SW480 (cell line): ENCODE results near the gene ZNF783.

Source experiments
- DNase-seq: peaks from one replicate; pipeline ENCODE4 v3.0.0-alpha.2; 2016; ENCODE audit warnings: low spot score

ZNF783 gene

DNA sequence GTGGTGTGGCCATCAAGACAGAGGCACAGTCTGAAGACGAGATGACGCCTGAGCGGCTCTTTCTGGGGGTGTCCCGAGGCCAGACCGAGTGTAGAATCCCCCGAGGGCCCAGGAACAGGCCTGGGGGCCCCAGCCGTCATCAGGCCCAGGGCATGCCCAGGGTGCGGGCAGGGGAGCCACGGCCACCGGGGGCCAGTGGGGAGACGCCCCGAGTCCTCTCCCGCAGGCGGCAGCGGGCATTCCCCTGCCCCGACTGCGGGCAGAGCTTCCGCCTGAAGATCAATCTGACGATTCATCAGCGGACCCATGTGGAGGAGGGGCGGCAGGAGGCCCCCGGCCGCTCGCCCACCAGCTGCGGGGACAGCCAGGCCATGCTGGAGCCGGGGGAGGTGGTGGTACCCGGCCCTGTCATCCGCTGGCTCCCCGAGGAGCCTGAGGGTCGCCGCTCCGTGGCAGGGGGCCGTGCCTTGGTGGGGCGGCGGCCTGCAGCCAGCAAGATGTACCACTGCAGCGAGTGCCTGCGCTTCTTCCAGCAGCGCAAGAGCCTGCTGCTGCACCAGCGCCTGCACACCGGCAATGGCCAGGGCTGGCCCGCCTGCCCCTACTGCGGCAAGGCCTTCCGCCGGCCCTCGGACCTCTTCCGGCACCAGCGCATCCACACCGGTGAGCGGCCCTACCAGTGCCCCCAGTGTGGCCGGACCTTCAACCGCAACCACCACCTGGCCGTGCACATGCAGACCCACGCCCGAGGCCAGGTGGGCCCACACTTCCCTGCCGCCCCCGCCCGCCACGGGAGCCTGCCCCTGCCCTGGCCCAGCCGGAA lies 19.7 kb downstream of the ZNF783 start:
- DNase-seq, result no peak

DNA sequence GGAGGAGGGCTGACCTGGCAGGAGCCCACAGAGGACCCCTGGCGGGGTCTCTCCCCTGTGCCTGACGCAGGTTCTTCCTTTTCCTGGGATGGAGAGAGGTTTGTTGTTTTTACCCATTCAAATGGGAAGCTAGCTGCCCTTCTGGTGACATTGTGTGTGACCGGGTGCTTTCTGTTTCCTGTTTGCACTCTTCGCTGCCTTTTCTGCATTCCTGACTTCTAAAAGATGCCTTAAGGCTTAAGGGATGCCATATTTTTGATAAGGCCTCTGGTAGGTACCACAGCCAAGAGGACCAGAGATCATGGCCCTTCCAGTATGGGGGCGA lies 20.3 kb downstream of the ZNF783 start:
- DNase-seq, result no peak

DNA sequence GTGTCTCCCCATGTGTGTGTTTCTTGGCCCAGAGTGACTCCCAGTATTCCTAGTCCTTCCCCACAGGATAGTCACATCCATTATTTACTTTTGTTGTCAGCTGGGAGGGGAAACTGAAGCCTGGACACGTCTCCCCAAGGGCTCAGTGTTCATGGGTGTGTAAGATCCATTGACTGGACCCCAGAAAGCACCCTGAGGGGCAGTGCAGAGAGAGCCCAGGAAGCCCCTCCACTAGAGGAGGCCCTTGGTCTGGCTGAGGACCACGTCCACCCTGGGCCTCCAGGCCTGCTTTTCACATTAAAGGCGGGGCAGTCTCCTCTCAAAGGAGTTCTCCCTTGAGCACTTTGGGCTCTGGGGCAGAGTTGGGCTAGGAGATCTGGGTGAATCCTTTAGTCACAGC lies 21.3 kb downstream of the ZNF783 start:
- DNase-seq, result no peak

DNA sequence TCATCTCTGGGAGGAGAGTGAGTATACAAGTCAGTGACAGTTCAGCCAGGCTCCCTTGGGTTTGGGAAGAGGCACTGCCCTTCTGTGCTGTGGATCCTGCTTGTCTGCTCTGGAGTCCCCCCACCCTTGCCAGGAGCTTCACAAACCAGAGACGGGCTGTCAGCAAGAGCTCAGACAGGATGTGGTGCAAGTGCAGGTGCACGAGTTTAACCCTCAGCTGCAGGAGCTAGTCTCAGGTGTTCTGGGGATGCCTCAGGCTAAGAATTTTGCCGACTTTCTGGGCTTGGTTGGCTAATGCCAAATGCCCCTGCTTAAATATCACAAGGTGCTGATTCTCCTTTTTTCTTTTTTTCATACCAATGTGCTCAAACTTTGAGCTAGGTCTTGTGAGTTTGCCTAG lies 22.3 kb downstream of the ZNF783 start:
- DNase-seq, result no peak

DNA sequence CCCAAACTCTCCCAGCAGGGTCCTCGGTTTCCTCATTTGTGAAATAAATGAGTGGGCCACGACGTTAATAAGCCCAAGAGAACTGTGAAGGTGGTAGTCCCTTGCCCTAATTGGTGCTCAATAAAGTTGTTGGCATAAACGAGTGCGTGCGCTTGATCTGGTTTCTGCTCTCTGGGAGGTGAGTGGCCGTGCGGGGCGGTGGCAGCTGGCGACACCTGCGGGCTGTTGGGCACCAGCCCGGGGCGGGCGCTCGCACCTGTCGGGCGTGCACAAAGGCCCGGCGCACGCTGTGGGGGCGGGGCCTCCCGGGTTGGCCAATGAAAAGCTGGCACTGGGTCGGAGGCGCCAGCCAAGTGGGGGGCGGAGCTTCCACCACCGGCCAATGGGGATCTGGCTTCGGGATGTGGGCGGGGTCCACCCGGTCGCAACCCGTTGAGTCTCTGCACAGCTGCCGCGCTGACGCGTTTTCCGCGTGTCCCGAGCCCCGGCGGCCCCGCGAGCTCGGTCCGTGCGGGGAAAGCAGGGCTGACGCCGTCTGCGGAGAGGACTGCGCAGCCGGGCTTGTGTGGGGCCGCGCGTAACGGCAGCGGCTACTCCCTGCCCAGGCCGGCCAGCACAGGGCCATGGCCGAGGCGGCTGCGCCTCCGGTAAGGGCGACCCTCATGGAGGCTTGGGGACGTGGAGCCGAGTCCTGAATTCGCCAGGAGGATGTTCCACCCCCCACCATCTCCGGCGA lies 23.0 kb downstream of the ZNF783 start:
- DNase-seq, result peak; percentile 89

DNA sequence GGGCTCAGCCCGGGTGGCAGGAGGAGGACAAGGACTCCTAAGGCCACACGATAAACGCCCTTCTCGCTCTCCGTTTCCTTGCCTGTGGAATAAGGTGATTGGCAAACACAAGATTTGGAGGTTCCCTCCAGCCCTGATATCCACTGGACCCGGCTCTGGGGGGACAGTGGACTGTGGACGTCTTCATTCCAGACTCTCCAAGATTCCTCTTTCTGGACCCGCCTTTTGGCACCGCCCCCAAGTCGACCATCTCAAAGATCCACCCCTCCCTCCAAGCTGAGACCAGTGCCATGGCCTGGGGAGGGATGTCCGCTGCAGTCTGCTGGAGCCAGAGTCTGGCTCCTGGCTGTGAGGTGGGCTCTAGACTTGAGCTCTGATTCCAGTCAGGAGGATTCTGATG lies 23.6 kb downstream of the ZNF783 start:
- DNase-seq, result no peak

DNA sequence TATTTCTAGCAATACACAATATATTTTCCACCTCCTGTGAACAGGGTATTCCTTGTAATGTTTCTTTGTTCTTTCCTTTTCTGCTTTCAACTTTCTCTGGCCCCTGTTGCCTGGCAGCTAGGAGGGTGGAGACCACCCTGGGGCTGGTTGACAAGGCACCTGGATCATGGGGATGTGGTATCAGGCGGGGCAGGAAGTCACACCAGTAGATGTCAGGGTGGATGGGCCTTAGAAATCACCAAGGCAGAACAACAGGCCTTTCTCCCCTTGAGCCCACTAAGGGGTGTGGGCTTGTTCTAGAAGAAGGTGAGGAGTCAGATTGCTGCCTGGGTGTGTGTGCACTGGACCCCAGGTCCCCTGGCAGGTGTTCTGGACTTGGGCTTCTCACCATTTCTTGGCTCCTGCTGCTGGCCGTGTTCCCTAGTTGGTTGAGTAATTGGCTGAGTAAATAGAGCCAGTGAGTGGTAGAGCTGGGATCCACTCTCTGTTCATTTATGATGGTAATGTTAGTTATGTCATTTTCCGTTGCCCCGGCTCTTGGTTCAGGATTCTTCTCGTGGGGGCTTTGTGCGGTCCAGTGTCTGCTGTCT lies 24.9 kb downstream of the ZNF783 start:
- no peak for DNase-seq

DNA sequence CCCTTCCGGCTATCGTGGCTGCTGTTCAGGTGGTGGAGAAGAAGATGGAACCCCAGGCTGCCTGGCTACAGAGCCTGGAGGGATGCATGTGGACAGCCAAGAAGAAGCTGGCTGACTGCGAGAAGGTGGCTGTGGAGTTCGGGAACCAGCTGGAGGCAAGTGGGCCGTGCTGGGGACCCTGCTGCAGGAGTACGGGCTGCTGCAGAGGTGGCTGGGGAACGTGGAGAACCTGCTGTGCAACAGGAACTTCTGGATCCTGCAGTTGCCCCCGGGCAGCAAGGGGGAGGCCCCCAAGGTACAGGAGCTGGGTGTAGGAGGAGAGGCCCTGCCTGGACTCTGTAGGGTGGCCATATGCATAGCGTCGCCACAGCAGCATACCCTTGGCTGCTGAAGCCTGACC lies 25.6 kb downstream of the ZNF783 start:
- no peak for DNase-seq

DNA sequence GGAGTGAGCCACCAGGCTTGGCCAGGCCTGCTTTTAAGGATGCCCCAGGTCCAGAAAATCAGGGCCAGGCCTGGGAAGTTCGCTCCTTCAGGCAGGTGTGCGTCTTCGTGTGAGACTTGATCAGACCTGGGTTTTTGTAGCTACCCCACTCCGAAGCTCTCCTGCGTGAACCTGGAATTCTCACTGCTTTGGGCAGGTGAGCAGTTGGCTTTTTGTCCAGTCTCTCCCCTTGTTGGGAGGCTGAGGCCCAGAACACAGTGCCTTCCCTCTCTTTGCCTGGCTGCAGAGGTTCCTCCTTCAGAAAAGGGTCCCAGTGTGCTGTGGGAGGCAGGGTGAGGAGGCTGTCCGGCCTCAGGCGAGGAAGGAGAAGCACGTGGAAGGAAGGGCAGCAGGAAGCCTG lies 27.3 kb downstream of the ZNF783 start:
- DNase-seq, result no peak

DNA sequence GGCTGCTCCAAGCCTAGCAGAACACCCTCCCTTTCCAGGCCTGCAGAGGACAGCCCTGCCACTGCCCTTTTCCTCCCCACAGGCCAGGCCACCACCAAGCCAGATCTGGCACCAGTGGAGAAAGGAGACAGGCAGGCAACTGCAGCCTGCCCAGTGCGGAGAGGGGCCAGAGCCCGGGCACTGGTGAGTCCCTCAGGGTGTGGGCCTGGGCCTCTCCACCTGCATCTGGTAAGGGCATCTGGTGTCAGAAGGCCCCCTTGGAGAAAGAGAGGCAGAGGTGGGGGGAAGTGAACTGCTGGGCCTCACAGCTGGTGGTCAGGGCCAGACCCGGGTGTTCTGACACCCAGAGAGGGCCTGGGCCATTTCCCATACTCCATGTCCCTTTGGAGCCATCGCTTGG lies 27.9 kb downstream of the ZNF783 start:
- no peak for DNase-seq

DNA sequence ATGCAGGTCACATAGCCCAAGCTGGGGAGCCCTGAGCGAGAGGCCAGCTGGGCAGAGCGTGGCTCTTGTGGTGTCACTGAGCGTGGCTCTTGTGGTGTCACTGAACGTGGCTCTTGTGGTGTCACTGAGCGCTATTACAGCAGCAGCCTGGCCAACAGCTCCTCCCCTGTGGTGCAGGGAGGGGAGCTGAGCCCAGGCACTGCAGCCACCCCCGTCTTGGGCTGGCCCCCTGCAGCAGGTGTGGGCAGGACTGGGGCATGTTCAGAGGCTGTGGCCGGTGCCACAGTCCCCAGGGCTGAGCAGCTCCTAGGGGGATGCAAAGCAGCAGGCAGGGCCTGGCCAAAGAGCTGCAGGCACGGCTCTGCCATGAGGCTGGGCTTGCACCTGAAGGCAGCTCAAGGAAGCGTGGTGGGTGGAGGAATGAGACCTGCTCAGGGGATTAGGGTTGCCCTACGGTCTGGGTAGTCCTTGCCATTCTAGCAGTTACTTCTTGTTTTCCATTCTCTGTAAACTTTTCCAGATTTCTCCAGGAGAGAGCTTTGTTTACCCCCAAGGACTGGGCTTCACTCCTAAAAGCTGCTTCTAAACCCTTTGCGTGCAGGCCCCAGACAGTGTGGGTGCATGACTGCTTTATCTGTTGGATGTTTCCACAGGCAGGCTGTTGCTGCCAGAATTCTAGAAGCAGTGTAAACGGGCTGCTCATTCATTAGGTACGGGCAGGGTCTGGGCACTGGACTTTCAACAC lies 29.2 kb downstream of the ZNF783 start:
- DNase-seq, result no peak

DNA sequence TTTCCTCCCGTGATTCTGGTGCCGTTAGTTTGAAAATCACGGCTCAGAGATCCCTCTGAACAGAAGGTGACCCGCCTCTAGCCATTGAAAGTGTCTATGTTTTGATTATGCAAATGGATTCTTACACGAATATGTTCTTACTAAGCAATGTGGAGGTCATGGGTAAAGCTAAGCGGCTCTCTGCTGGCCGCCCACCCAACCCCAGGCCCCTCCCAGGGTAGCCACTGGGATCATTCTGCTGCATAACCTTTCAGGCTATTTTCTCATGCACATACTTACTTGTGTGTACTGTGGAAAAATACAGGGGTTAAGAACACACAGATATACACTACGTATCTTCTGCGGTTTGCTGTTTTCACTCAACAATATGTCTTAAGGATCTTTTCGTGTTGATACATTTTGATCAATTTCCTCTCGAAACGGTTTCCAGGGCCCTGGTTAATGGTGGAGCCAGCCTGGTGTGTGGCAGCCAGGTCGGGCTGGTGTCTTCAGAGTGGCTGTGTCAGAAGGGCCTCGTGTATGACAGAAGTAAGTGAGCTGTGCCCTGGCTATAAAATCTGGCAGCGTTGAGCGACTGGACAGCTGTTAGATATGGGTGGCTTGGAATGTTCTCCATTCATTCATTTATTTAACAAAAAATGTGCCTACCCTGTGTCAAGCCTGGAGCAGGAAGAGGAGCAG lies 29.9 kb downstream of the ZNF783 start:
- no peak for DNase-seq

DNA sequence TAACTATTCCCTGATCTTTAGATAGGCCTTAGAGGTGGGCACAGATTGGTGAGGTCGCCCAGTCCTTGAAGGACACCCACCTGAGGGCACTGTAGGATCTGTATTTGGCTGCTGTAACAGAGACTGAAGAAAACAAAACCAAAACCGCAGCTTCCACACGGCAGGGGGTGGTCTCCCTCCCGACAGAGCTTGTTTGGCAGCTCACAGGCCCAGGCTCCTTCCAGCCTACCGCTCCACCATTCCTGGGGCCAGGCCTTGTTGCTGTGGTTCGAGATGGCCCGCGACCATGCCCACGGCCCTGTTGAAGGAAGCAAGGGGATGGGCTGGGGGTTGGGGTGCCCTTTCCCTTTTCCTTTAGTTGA lies 30.4 kb downstream of the ZNF783 start:
- no peak for DNase-seq

DNA sequence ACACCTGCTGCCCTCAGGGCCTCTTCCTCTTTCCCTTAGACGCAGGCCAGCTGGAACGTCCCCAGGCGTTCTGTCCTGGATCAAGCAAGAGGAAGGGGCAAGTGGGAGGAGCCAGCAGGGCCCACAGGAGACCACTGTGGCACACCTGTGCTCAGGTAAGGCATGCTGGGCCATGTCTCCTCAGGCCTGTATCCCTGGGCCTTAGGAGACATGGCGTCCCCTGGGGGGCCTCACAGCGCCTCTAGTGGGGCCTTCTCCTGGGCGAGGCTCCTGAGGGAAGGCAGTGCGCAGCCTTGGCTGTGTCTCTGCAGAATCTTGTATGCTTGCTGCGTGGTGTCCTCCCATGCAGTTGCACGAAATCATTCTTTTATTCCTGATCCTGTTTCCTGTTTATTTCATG lies 31.3 kb downstream of the ZNF783 start:
- DNase-seq, result no peak

DNA sequence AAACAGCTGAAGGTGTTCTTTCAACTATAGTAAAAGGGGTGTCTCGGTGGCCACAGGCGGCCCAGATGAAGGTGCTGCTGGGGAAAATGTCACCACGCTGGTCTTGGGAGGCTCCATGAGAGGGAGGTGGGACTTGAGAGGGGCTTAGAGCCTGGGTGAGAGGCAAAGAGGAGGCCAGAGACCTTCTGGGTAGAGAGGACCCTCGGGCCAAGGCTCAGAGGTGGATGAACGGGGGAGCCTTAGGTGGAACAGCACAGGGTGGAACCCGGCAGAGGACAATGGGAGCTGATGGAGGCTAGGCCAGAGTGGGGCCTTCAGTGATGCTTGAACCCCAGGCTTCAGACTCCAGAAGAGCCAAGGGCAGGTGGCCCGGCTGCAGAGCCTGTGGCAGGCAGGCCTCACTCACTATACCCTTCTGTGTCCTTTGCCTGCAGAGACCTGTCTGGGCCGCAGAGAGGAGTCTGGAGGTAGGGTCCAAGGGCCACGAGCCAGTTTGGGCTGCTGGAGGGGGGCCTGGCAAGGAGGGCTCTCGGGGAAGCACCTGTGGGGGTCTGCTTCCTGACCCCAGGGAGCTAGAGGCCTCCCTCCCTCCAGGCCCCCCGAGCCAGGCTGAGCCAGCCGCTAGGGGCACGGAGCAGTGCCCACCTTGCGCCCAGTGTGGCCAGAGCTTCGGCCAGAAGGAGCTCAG lies 32.1 kb downstream of the ZNF783 start:
- no peak for DNase-seq

DNA sequence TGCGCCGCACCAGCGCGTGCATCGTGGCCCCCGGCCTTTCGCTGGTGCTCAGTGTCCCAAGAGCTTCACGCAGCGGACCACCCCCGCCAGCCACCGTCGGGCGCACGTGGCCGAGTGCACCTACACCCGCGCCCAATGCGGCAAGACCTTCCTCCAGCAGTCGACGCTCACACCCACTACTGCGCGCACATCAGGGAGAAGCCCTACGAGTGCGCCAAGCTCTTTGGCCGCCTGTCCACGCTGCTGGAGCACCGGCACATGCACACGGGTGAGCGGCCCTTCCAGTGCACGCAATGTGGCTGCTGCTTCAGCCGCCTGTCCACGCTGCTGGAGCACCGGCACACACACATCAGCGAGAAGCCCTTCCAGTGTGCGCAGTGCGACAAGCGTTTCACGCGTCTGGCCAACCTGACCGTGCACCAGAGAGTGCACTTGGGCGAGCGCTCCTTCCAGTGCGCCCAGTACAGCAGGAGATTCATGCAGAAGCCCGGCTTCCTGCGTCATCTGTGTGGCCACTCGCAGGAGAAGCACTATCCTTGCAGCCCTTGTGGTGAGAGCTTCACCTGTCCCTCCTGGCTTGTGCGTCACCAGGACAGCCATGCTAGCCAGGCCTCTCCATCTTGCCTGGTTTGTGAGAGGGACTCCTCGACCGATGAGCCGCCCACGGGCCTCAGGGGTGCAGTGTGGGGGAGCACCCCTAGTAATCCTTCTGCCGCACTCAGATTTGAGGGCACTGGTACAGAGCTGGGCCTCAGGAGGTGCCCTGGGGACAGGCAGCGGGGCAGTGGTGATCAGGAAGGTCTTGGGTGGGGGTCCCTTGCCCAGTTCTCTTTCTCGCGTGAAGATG lies 32.9 kb downstream of the ZNF783 start:
- no peak for DNase-seq

DNA sequence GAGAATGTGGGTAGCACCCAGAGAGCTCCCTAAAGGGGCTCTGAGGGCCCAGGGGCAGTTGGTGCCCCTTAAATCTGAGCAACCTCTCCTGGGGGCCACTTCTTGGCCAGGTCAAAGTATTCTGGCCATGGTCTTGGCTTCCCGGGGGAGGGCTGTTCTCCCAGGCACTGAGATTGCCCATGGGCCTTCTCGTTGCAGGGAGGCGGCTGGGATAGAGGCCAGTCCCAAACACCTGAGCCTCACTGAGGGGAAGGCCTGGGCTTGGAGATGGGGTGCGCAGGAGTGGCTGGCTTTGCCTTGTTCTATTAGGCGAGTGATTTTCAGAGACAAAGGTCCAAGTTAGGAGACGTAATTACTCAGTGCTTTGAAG lies 33.5 kb downstream of the ZNF783 start:
- DNase-seq, result no peak

DNA sequence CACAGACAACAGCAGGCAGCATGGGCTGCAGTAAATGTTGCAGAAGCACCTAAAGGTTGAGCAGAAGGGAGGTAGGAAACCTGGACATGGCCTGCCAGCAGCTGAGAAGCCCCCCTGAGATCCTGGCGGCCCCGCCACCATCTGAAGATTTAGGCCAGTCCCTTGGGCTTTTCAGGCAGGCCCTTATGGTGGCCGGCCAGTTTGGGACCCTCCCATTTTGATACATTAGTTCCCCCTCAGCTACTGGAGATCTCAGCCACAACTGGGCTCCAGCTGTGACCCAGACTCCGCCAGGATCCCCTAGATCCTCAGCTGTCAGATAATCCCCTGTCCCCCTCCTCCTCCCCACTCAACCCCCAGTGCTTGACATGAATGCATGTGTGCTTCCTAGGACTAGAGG lies 34.4 kb downstream of the ZNF783 start:
- no peak for DNase-seq

DNA sequence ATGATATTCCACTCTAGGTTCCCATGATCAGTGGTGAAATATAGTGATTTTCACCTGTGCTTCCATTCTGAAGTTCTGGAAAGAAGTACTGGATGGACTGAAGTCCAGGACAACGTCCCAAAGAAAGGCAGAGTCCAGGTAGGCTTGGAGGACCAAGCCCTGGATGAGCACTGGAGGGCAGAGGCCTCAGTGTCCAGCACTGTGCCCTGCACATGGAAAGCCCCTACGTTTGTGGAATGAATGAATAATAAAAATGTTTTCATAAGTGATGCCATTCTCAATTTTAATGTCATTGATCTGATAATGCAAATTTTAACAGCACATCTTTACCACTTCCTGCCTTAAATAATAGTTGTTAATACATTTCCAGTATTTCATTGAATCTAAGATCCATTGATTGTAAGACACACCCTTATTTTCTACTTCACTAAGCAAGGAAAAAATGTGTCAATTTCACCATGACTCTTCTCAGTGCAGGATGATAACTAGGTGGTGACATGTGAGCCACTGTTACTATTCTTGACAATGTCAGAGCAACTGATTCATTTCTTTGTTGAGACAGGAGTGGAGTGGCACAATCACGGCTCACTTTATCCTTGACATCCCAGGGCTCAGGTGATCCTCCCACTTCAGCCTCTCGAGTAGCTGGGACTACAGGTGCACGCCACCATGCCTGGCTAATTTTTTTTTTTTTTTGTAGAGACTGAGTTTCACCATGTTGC lies 35.2 kb downstream of the ZNF783 start:
- DNase-seq, result no peak
